Measurements from ENCODE around the gene ATP6V1G2.

The ATP6V1G2 gene

DNA sequence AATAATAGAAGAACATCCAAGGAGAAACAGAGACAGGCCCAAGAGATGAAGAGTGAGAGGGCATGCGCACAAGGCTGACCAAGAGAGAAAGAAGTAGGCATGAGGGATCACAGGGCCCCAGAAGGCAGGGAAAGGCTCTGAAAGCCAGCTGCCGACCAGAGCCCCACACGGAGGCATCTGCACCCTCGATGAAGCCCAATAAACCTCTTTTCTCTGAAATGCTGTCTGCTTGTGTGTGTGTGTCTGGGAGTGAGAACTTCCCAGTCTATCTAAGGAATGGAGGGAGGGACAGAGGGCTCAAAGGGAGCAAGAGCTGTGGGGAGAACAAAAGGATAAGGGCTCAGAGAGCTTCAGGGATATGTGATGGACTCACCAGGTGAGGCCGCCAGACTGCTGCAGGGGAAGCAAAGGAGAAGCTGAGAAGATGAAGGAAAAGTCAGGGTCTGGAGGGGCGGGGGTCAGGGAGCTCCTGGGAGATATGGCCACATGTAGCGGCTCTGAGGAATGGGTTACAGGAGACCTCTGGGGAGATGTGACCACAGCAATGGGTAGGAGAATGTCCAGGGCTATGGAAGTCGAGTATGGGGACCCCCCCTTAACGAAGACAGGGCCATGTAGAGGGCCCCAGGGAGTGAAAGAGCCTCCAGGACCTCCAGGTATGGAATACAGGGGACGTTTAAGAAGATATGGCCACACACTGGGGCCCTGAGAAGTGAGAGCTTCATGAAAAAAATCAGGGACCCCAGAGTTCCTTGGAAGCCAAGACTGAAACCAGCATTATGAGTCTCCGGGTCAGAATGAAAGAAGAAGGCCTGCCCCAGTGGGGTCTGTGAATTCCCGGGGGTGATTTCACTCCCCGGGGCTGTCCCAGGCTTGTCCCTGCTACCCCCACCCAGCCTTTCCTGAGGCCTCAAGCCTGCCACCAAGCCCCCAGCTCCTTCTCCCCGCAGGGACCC is 28.0 kb upstream of the ATP6V1G2 start:
- no peak overlapping the region for H3K27ac ChIP-seq (ENCODE audit: low read length)
- H3K9ac ChIP-seq (ENCODE audit: low read depth, low read length) = no peak overlapping the region
- no peaks in the 10 kb centered on the region for H3K36me3 ChIP-seq (ENCODE audit: insufficient read depth, low read depth, low read length)
- H3K4me3 ChIP-seq (ENCODE audit: low read length) = no peak overlapping the region
- H3K27me3 ChIP-seq (ENCODE audit: insufficient read depth, low read length) = peaks cover 6% of the 10 kb centered on the region; the same call in 1 of the 2 replicates
- no peaks in the 10 kb centered on the region; the same call in 1 of the 2 replicates for H3K4me1 ChIP-seq (ENCODE audit: insufficient read depth, low read length)
- H3K9me3 ChIP-seq (ENCODE audit: insufficient read depth, low read depth, low read length) = no peaks in the 10 kb centered on the region

DNA sequence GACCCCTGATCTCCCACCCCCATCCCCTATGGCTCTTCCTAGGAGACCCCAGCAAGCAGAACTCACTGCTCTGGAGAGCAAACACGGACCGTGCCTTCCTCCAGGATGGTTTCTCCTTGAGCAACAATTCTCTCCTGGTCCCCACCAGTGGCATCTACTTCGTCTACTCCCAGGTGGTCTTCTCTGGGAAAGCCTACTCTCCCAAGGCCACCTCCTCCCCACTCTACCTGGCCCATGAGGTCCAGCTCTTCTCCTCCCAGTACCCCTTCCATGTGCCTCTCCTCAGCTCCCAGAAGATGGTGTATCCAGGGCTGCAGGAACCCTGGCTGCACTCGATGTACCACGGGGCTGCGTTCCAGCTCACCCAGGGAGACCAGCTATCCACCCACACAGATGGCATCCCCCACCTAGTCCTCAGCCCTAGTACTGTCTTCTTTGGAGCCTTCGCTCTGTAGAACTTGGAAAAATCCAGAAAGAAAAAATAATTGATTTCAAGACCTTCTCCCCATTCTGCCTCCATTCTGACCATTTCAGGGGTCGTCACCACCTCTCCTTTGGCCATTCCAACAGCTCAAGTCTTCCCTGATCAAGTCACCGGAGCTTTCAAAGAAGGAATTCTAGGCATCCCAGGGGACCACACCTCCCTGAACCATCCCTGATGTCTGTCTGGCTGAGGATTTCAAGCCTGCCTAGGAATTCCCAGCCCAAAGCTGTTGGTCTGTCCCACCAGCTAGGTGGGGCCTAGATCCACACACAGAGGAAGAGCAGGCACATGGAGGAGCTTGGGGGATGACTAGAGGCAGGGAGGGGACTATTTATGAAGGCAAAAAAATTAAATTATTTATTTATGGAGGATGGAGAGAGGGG is 27.1 kb upstream of the ATP6V1G2 start:
- Histone ChIP-seq H3K9me3 (ENCODE audit: insufficient read depth, low read depth, low read length) (no peaks in the 10 kb centered on the region), H3K9ac (ENCODE audit: low read depth, low read length) (no peak overlapping the region), H3K4me1 (ENCODE audit: insufficient read depth, low read length) (no peaks in the 10 kb centered on the region; the same call in 1 of the 2 replicates), H3K36me3 (ENCODE audit: insufficient read depth, low read depth, low read length) (no peaks in the 10 kb centered on the region), H3K4me3 (ENCODE audit: low read length) (no peak overlapping the region), H3K27me3 (ENCODE audit: insufficient read depth, low read length) (peaks cover 6% of the 10 kb centered on the region; the same call in 1 of the 2 replicates), H3K27ac (ENCODE audit: low read length) (no peak overlapping the region)

GRCh38 chr6:31572041-31572911 is 25.9 kb upstream of the ATP6V1G2 start, which contains the start of gene LTA:
Gene LTA (plus strand): TSS chr6:31572289. CDS start chr6:31572743, 454 bp downstream.
- H3K27ac ChIP-seq (ENCODE audit: low read length) = no peak within 1 kb of the TSS
- H3K4me1 ChIP-seq (ENCODE audit: insufficient read depth, low read length) = no peaks in the 10 kb centered on the region
- no peaks in the 10 kb centered on the region for H3K9me3 ChIP-seq (ENCODE audit: insufficient read depth, low read depth, low read length)
- peaks cover 6% of the 10 kb centered on the region; the same call in 1 of the 2 replicates for H3K27me3 ChIP-seq (ENCODE audit: insufficient read depth, low read length)
- H3K36me3 ChIP-seq (ENCODE audit: insufficient read depth, low read depth, low read length) = no peaks in the 10 kb centered on the region
- no peak within 1 kb of the TSS for H3K9ac ChIP-seq (ENCODE audit: low read depth, low read length)
- no peak within 1 kb of the TSS for H3K4me3 ChIP-seq (ENCODE audit: low read length)

- H3K9me3 ChIP-seq (ENCODE audit: insufficient read depth, low read depth, low read length) = no peaks in the 10 kb centered on the region
- no peaks in the 10 kb centered on the region for H3K27me3 ChIP-seq (ENCODE audit: insufficient read depth, low read length)
- H3K4me1 ChIP-seq (ENCODE audit: insufficient read depth, low read length) = no peaks in the 10 kb centered on the region
- no peak overlapping the region for H3K27ac ChIP-seq (ENCODE audit: low read length)
- H3K4me3 ChIP-seq (ENCODE audit: low read length) = no peak overlapping the region
- H3K9ac ChIP-seq (ENCODE audit: low read depth, low read length) = no peak overlapping the region
- H3K36me3 ChIP-seq (ENCODE audit: insufficient read depth, low read depth, low read length) = no peaks in the 10 kb centered on the region
These were observed 23.6 kb upstream of the ATP6V1G2 start for GRCh38 chr6:31569861-31570536.

GRCh38 chr6:31568537-31568961 is 22.1 kb upstream of the ATP6V1G2 start:
- Histone ChIP-seq H3K4me3 (ENCODE audit: low read length) (no peak overlapping the region), H3K4me1 (ENCODE audit: insufficient read depth, low read length) (no peaks in the 10 kb centered on the region), H3K9ac (ENCODE audit: low read depth, low read length) (no peak overlapping the region), H3K27me3 (ENCODE audit: insufficient read depth, low read length) (no peaks in the 10 kb centered on the region), H3K9me3 (ENCODE audit: insufficient read depth, low read depth, low read length) (no peaks in the 10 kb centered on the region), H3K36me3 (ENCODE audit: insufficient read depth, low read depth, low read length) (no peaks in the 10 kb centered on the region), H3K27ac (ENCODE audit: low read length) (no peak overlapping the region)

GRCh38 chr6:31567531-31568370 is 21.3 kb upstream of the ATP6V1G2 start:
- Histone ChIP-seq H3K27me3 (ENCODE audit: insufficient read depth, low read length) (no peaks in the 10 kb centered on the region), H3K4me1 (ENCODE audit: insufficient read depth, low read length) (no peaks in the 10 kb centered on the region), H3K9ac (ENCODE audit: low read depth, low read length) (no peak overlapping the region), H3K9me3 (ENCODE audit: insufficient read depth, low read depth, low read length) (no peaks in the 10 kb centered on the region), H3K36me3 (ENCODE audit: insufficient read depth, low read depth, low read length) (no peaks in the 10 kb centered on the region), H3K27ac (ENCODE audit: low read length) (no peak overlapping the region), H3K4me3 (ENCODE audit: low read length) (no peak overlapping the region)

- H3K36me3 ChIP-seq (ENCODE audit: insufficient read depth, low read depth, low read length) = peaks cover 29% of the 10 kb centered on the region
- H3K4me3 ChIP-seq (ENCODE audit: low read length) = no peak overlapping the region
- no peak overlapping the region for H3K9ac ChIP-seq (ENCODE audit: low read depth, low read length)
- peaks cover 6% of the 10 kb centered on the region; the same call in 1 of the 2 replicates for H3K4me1 ChIP-seq (ENCODE audit: insufficient read depth, low read length)
- no peaks in the 10 kb centered on the region for H3K27me3 ChIP-seq (ENCODE audit: insufficient read depth, low read length)
- H3K9me3 ChIP-seq (ENCODE audit: insufficient read depth, low read depth, low read length) = no peaks in the 10 kb centered on the region
- no peak overlapping the region for H3K27ac ChIP-seq (ENCODE audit: low read length)
These were observed 14.3 kb upstream of the ATP6V1G2 start for GRCh38 chr6:31560697-31561058.

GRCh38 chr6:31559958-31560696 is 13.7 kb upstream of the ATP6V1G2 start:
- peaks cover 6% of the 10 kb centered on the region; the same call in 1 of the 2 replicates for H3K4me1 ChIP-seq (ENCODE audit: insufficient read depth, low read length)
- H3K36me3 ChIP-seq (ENCODE audit: insufficient read depth, low read depth, low read length) = peaks cover 29% of the 10 kb centered on the region
- no peaks in the 10 kb centered on the region for H3K9me3 ChIP-seq (ENCODE audit: insufficient read depth, low read depth, low read length)
- H3K27me3 ChIP-seq (ENCODE audit: insufficient read depth, low read length) = no peaks in the 10 kb centered on the region
- no peak overlapping the region for H3K27ac ChIP-seq (ENCODE audit: low read length)
- no peak overlapping the region for H3K4me3 ChIP-seq (ENCODE audit: low read length)
- H3K9ac ChIP-seq (ENCODE audit: low read depth, low read length) = no peak overlapping the region

DNA sequence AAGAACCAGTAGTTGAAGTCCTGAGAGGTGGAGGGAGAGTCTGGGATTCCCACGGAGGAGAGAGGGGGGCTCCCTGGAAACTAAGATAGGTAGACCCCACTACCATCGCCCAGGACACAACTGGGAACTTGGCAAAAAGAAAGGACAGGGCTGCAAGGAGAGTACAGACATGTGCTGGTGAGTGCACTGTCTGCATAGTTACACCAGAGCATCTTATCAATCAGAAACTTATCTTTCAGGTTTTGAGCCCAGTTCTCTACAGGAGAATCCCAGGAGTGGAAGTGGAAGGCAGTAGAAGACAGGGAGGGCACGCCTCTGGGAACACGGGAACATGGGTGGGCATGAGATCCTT is 13.2 kb upstream of the ATP6V1G2 start:
- Histone ChIP-seq H3K36me3 (ENCODE audit: insufficient read depth, low read depth, low read length) (peaks cover 33% of the 10 kb centered on the region), H3K4me3 (ENCODE audit: low read length) (no peak overlapping the region), H3K9ac (ENCODE audit: low read depth, low read length) (no peak overlapping the region), H3K27ac (ENCODE audit: low read length) (no peak overlapping the region), H3K27me3 (ENCODE audit: insufficient read depth, low read length) (no peaks in the 10 kb centered on the region), H3K4me1 (ENCODE audit: insufficient read depth, low read length) (peaks cover 6% of the 10 kb centered on the region; the same call in 1 of the 2 replicates), H3K9me3 (ENCODE audit: insufficient read depth, low read depth, low read length) (no peaks in the 10 kb centered on the region)
